HCT116 (cell line): ENCODE measurements around the gene PCDHGC5. TPM values are rescaled to one million over a fixed set of nuclear protein-coding genes. Genes with fewer than 3 reads are reported as not detected.

Experiments used
- ATAC-seq: fragments of 200-7000 bp; cut with Tn5 transposase; 2 replicates; pipeline ENCODE4 v1.9.1; 2020; ENCODE audit warnings: mild to moderate bottlenecking, moderate library complexity
- BruUV-seq: library from RNA; stranded (reverse); fragments of 400-500 nt; replicated peaks from 2 replicates; lab custom pipeline; 2021; lab: Mats Ljungman, UMichigan
- CTCF ChIA-PET: fragments of 300-600 bp; sonication (Branson Sonifier 250); formaldehyde crosslinking; loops from one replicate; lab custom pipeline; 2021; ENCODE audit warnings: antibody characterized with exemption; lab: Charles Lee
- POLR2A ChIA-PET: fragments of 300-600, 350-600 bp; sonication (Branson Sonifier 250); formaldehyde crosslinking; loops from one replicate; lab custom pipeline; 2021; ENCODE audit warnings: antibody characterized with exemption; lab: Charles Lee
- RAD21 ChIA-PET, 2 experiments: fragments of 300-600 bp; sonication (Branson Sonifier 250); formaldehyde crosslinking; loops; one replicate each; lab custom pipeline; 2023; ENCODE audit warnings: low total read pairs in 2 of 2; ENCODE audit not compliant: uncharacterized antibody in 2 of 2, unreplicated experiment in 2 of 2, low non-redundant PET in 1 of 2; lab: Charles Lee
- DNase-seq: peaks from one replicate; pipeline ENCODE4 v3.0.0-alpha.2; 2010; ENCODE audit warnings: low read depth, low spot score
- H2AFZ ChIP-seq: fragments of 200-600 bp; shearing (Covaris generic), sonication (generic); 2 replicates; pipeline ENCODE4 v1.6.1; 2017; ENCODE audit warnings: low read depth, mixed run types, mixed read lengths, antibody characterized with exemption, low read length; ENCODE audit not compliant: poor library complexity, severe bottlenecking
- H3K27ac ChIP-seq: 2 replicates; pipeline ENCODE4 v1.5.1; 2012; ENCODE audit warnings: low read depth, low read length
- H3K27me3 ChIP-seq: fragments of 200-600 bp; sonication (generic); 2 replicates; pipeline ENCODE4 v1.6.1; 2016; ENCODE audit warnings: mixed run types, low read length, mixed read lengths; ENCODE audit not compliant: insufficient read depth
- H3K36me3 ChIP-seq, 2 experiments: fragments of 200-500 bp in 1 of 2; fragments of 200-600 bp in 1 of 2; sonication (Bioruptor generic) in 1 of 2; sonication (generic) in 1 of 2; 2 replicates each; pipeline versions ENCODE4 v1.5.1 to v1.6.1; 2014 to 2016; ENCODE audit warnings: low read length in 2 of 2, inconsistent platforms in 1 of 2, mixed read lengths in 1 of 2, mixed run types in 1 of 2; ENCODE audit not compliant: insufficient read depth in 2 of 2, control insufficient read depth in 1 of 2
- H3K4me1 ChIP-seq, 2 experiments: fragments of 200-600 bp in 1 of 2; sonication (generic) in 1 of 2; 2 replicates each; pipeline versions ENCODE4 v1.5.1 to v1.6.1; 2012 to 2017; ENCODE audit warnings: low read length in 2 of 2, inconsistent platforms in 1 of 2, mild to moderate bottlenecking in 1 of 2, mixed read lengths in 1 of 2, mixed run types in 1 of 2, moderate library complexity in 1 of 2; ENCODE audit not compliant: insufficient read depth in 2 of 2, control insufficient read depth in 1 of 2
- H3K4me2 ChIP-seq: fragments of 200-600 bp; sonication (generic); 2 replicates; pipeline ENCODE4 v1.6.1; 2017; ENCODE audit warnings: mixed run types, low read length, mixed read lengths
- H3K4me3 ChIP-seq, 2 experiments: fragments of 200-600 bp in 1 of 2; sonication (generic) in 1 of 2; replicated peaks in 1 of 2; 2 replicates each; pipeline ENCODE4 v1.5.1; 2011 to 2016; ENCODE audit warnings: low read length in 2 of 2, control low read depth in 1 of 2, low read depth in 1 of 2, mild to moderate bottlenecking in 1 of 2, mixed read lengths in 1 of 2, mixed run types in 1 of 2
- H3K79me2 ChIP-seq: fragments of 200-600 bp; sonication (generic); 2 replicates; pipeline ENCODE4 v1.6.1; 2017; ENCODE audit warnings: mild to moderate bottlenecking, mixed run types, low read length, moderate library complexity, mixed read lengths; ENCODE audit not compliant: insufficient read depth
- H3K9ac ChIP-seq: fragments of 200-600 bp; sonication (generic); 2 replicates; pipeline ENCODE4 v1.6.1; 2016; ENCODE audit warnings: low read length, mixed read lengths
- H3K9me2 ChIP-seq: fragments of 200-600 bp; sonication (generic), shearing (Covaris generic); 2 replicates; pipeline ENCODE4 v1.6.1; 2017; ENCODE audit warnings: mixed run types, mild to moderate bottlenecking, moderate library complexity; ENCODE audit not compliant: insufficient read depth
- H3K9me3 ChIP-seq, 2 experiments: fragments of 200-500 bp in 1 of 2; fragments of 200-600 bp in 1 of 2; sonication (Bioruptor generic) in 1 of 2; sonication (generic) in 1 of 2; 2 replicates each; pipeline ENCODE4 v1.6.1; 2014 to 2017; ENCODE audit warnings: low read length in 2 of 2, mixed read lengths in 2 of 2, inconsistent platforms in 1 of 2, low read depth in 1 of 2, mild to moderate bottlenecking in 1 of 2, mixed run types in 1 of 2, moderate library complexity in 1 of 2; ENCODE audit not compliant: control insufficient read depth in 1 of 2, insufficient read depth in 1 of 2
- H4K20me1 ChIP-seq: fragments of 200-600 bp; sonication (generic), shearing (Covaris generic); 2 replicates; pipeline ENCODE4 v1.6.1; 2017; ENCODE audit warnings: mixed run types, mild to moderate bottlenecking, moderate library complexity; ENCODE audit not compliant: insufficient read depth
- CBX3 ChIP-seq: IDR thresholded peaks from 2 replicates; pipeline ENCODE4 v1.6.1; 2012; ENCODE audit warnings: low read depth
- EGR1 ChIP-seq: IDR thresholded peaks from 2 replicates; pipeline ENCODE4 v1.6.1; 2012; ENCODE audit warnings: low read depth
- ELF1 ChIP-seq: IDR thresholded peaks from 2 replicates; pipeline ENCODE4 v1.6.1; 2012; ENCODE audit warnings: low read depth, borderline replicate concordance
- EZH2 ChIP-seq: fragments of 200-600 bp; sonication (generic); IDR thresholded peaks from 2 replicates; pipeline ENCODE4 v1.6.1; 2017; ENCODE audit warnings: antibody characterized with exemption, mixed run types
- EZH2phosphoT487 ChIP-seq: fragments of 200-600 bp; IDR thresholded peaks from 2 replicates; pipeline ENCODE4 v1.6.1; 2018; ENCODE audit warnings: antibody characterized with exemption, borderline replicate concordance
- FOSL1 ChIP-seq: IDR thresholded peaks from 2 replicates; pipeline ENCODE4 v1.6.1; 2012; ENCODE audit warnings: low read depth
- JUND ChIP-seq: IDR thresholded peaks from 2 replicates; pipeline ENCODE4 v1.6.1; 2012
- RAD21 ChIP-seq: IDR thresholded peaks from 2 replicates; pipeline ENCODE4 v1.6.1; 2012; ENCODE audit warnings: low read depth, mild to moderate bottlenecking
- SIN3A ChIP-seq: IDR thresholded peaks from 2 replicates; pipeline ENCODE4 v1.6.1; 2012; ENCODE audit warnings: low read depth
- SP1 ChIP-seq: IDR thresholded peaks from 2 replicates; pipeline ENCODE4 v1.6.1; 2012; ENCODE audit warnings: low read depth
- SRF ChIP-seq: IDR thresholded peaks from 2 replicates; pipeline ENCODE4 v1.6.1; 2012; ENCODE audit warnings: low read depth
- intact Hi-C: fragments of 100-400 bp; cut with micrococcal nuclease; formaldehyde crosslinking; loops from 2 replicates; pipeline ENCODE4 v1.10.0; 2022
- total RNA-seq: library from RNA; stranded (reverse); gene quantifications from one replicate; pipeline ENCODE4 v1.2.1, GENCODE V29; 2021; ENCODE audit not compliant: unreplicated experiment
- TF ChIP-seq, protein P1 (sequence below): IDR thresholded peaks from 2 replicates; pipeline ENCODE4 v1.6.1; 2011; ENCODE audit warnings: mild to moderate bottlenecking, low read length, moderate library complexity; ENCODE audit not compliant: insufficient replicate concordance; ENCODE audit errors: extremely low read depth
- TF ChIP-seq, protein P2 (sequence below): IDR thresholded peaks from 2 replicates; pipeline ENCODE4 v1.6.1; 2012; ENCODE audit warnings: low read depth
- TF ChIP-seq, protein P3 (sequence below), 3 experiments: fragments of 200-600 bp in 1 of 3; sonication (generic) in 1 of 3; IDR thresholded peaks in 2 of 3; conservative IDR thresholded peaks in 1 of 3; 2 replicates each; pipeline ENCODE4 v1.5.1; 2012 to 2017; ENCODE audit warnings: low read depth in 2 of 3, low read length in 2 of 3, antibody characterized with exemption in 1 of 3, borderline replicate concordance in 1 of 3, control low read depth in 1 of 3, mild to moderate bottlenecking in 1 of 3, mixed read lengths in 1 of 3, mixed run types in 1 of 3, moderate library complexity in 1 of 3; ENCODE audit not compliant: insufficient read depth in 1 of 3

PCDHGC5 gene
- total RNA-seq, 1 experiment from 2014 or later, result not detected

DNA sequence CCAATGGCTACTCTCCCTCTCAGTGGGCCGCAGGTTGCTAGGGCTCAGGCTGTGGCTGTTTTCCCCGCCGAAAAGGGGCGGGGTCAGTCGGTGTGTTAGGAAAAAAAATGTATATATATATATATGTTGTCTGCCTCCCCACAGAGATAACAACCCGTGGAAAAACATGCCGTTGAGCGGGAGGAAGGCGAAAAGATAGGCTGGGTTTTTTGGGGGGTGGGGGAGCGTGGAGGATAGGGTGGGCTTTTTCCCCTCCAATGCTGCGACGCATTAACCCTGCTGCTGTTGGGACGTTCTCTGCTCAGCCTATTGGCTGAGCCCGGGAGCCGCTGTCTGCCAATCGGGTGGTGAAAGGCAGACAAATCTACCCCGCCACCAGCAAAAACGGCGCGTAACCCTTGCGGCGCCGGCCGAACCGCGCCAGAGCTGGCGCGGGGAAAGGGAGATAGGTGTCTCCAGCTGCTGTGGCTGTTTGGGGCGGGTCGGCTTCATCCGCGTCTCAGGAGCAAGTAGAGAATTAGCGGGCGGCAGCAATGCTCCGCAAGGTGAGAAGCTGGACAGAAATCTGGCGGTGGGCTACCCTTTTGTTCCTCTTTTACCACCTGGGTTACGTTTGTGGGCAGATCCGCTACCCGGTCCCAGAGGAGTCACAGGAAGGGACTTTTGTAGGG is 4.1 kb upstream of the PCDHGC5 start, which contains the start of gene PCDHGC4:
Gene PCDHGC4 (plus strand): TSS at position 390 of the 671 bp plus-strand sequence. CDS start 144 bp downstream, at position 534.
- Histone ChIP-seq H3K4me2 (no peak within 1 kb of the TSS), H2AFZ (no peak within 1 kb of the TSS), H3K9ac (no peak within 1 kb of the TSS), H3K36me3 (no peaks in the 10 kb centered on the region), H3K4me1 (no peaks in the 10 kb centered on the region), H4K20me1 (no peaks in the 10 kb centered on the region), H3K79me2 (no peaks in the 10 kb centered on the region), H3K9me2 (no peaks in the 10 kb centered on the region), H3K9me3 (no peaks in the 10 kb centered on the region), H3K4me3 (no peak within 1 kb of the TSS), H3K27ac (no peak within 1 kb of the TSS), H3K27me3 (no peaks in the 10 kb centered on the region)
- intact Hi-C loops, result no loop called here
- RAD21 ChIA-PET, result no interaction called here
- ATAC-seq (no peak), DNase-seq (no peak)
- POLR2A ChIA-PET, result no interaction called here
- no TSS peak for BruUV-seq
- CTCF ChIA-PET, result interaction anchor here (1.5 kb wide), 1 partner anchor 72 kb away, joined by 4 read pairs; the partner anchor contains the start of gene PCDHGA10
- TF ChIP-seq EZH2phosphoT487 (no peak), ELF1 (no peak), SRF (no peak), EZH2 (no peak), SP1 (no peak), EGR1 (no peak), SIN3A (no peak), JUND (no peak), CBX3 (no peak), FOSL1 (no peak), RAD21 (no peak)
- TF ChIP-seq, protein P1, sequence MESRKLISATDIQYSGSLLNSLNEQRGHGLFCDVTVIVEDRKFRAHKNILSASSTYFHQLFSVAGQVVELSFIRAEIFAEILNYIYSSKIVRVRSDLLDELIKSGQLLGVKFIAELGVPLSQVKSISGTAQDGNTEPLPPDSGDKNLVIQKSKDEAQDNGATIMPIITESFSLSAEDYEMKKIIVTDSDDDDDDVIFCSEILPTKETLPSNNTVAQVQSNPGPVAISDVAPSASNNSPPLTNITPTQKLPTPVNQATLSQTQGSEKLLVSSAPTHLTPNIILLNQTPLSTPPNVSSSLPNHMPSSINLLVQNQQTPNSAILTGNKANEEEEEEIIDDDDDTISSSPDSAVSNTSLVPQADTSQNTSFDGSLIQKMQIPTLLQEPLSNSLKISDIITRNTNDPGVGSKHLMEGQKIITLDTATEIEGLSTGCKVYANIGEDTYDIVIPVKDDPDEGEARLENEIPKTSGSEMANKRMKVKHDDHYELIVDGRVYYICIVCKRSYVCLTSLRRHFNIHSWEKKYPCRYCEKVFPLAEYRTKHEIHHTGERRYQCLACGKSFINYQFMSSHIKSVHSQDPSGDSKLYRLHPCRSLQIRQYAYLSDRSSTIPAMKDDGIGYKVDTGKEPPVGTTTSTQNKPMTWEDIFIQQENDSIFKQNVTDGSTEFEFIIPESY, result no peak
- TF ChIP-seq, protein P2, sequence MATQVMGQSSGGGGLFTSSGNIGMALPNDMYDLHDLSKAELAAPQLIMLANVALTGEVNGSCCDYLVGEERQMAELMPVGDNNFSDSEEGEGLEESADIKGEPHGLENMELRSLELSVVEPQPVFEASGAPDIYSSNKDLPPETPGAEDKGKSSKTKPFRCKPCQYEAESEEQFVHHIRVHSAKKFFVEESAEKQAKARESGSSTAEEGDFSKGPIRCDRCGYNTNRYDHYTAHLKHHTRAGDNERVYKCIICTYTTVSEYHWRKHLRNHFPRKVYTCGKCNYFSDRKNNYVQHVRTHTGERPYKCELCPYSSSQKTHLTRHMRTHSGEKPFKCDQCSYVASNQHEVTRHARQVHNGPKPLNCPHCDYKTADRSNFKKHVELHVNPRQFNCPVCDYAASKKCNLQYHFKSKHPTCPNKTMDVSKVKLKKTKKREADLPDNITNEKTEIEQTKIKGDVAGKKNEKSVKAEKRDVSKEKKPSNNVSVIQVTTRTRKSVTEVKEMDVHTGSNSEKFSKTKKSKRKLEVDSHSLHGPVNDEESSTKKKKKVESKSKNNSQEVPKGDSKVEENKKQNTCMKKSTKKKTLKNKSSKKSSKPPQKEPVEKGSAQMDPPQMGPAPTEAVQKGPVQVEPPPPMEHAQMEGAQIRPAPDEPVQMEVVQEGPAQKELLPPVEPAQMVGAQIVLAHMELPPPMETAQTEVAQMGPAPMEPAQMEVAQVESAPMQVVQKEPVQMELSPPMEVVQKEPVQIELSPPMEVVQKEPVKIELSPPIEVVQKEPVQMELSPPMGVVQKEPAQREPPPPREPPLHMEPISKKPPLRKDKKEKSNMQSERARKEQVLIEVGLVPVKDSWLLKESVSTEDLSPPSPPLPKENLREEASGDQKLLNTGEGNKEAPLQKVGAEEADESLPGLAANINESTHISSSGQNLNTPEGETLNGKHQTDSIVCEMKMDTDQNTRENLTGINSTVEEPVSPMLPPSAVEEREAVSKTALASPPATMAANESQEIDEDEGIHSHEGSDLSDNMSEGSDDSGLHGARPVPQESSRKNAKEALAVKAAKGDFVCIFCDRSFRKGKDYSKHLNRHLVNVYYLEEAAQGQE, result no peak
- TF ChIP-seq, protein P3, sequence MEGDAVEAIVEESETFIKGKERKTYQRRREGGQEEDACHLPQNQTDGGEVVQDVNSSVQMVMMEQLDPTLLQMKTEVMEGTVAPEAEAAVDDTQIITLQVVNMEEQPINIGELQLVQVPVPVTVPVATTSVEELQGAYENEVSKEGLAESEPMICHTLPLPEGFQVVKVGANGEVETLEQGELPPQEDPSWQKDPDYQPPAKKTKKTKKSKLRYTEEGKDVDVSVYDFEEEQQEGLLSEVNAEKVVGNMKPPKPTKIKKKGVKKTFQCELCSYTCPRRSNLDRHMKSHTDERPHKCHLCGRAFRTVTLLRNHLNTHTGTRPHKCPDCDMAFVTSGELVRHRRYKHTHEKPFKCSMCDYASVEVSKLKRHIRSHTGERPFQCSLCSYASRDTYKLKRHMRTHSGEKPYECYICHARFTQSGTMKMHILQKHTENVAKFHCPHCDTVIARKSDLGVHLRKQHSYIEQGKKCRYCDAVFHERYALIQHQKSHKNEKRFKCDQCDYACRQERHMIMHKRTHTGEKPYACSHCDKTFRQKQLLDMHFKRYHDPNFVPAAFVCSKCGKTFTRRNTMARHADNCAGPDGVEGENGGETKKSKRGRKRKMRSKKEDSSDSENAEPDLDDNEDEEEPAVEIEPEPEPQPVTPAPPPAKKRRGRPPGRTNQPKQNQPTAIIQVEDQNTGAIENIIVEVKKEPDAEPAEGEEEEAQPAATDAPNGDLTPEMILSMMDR (IDR thresholded peaks at IDR 0.05 in 2 of 3, conservative IDR thresholded peaks at IDR 0.05 in 1 of 3; ENCODE audit: borderline replicate concordance in 1 of 3, insufficient read depth in 1 of 3, low read depth in 2 of 3, low read length in 2 of 3), result no peak
